H9 (cell line): ENCODE results near the gene SLC47A1. TPM values are rescaled to one million over a fixed set of nuclear protein-coding genes. Genes with fewer than 3 reads are reported as not detected.

Experiments used
- DNase-seq: peaks from one replicate; pipeline ENCODE4 v3.0.0-alpha.2; 2017
- H2AFZ ChIP-seq: one replicate; pipeline ENCODE4 v1.6.1; 2013; ENCODE audit warnings: mild to moderate bottlenecking, low read length, control low read depth, moderate library complexity
- H2AK5ac ChIP-seq: 2 replicates; pipeline ENCODE4 v1.6.1; 2013; ENCODE audit warnings: low read length, control low read depth, mixed read lengths; ENCODE audit not compliant: insufficient read length
- H2BK120ac ChIP-seq: one replicate; pipeline ENCODE4 v1.6.1; 2013; ENCODE audit warnings: low read depth, mild to moderate bottlenecking, low read length, control low read depth, inconsistent platforms; ENCODE audit not compliant: poor library complexity, severe bottlenecking
- H2BK12ac ChIP-seq: 2 replicates; pipeline ENCODE4 v1.6.1; 2013; ENCODE audit warnings: low read length, control low read depth, mixed read lengths, low read depth; ENCODE audit not compliant: insufficient read length
- H2BK15ac ChIP-seq: 2 replicates; pipeline ENCODE4 v1.6.1; 2013; ENCODE audit warnings: low read depth, low read length, control low read depth
- H2BK20ac ChIP-seq: one replicate; pipeline ENCODE4 v1.6.1; 2013; ENCODE audit warnings: low read depth, mild to moderate bottlenecking, low read length, control low read depth, inconsistent platforms; ENCODE audit not compliant: poor library complexity, severe bottlenecking
- H2BK5ac ChIP-seq: 2 replicates; pipeline ENCODE4 v1.6.1; 2013; ENCODE audit warnings: low read length, control low read depth, mixed read lengths; ENCODE audit not compliant: insufficient read length
- H3K14ac ChIP-seq: 2 replicates; pipeline ENCODE4 v1.6.1; 2013; ENCODE audit warnings: low read length, control low read depth; ENCODE audit not compliant: insufficient read depth
- H3K18ac ChIP-seq: 2 replicates; pipeline ENCODE4 v1.6.1; 2013; ENCODE audit warnings: low read depth, mild to moderate bottlenecking, mixed read lengths, low read length, control low read depth; ENCODE audit not compliant: insufficient read length
- H3K23ac ChIP-seq: 2 replicates; pipeline ENCODE4 v1.6.1; 2013; ENCODE audit warnings: low read length, control low read depth, mixed read lengths, low read depth; ENCODE audit not compliant: insufficient read length
- H3K23me2 ChIP-seq: 2 replicates; pipeline ENCODE4 v1.6.1; 2013; ENCODE audit warnings: low read depth, mild to moderate bottlenecking, mixed read lengths, low read length, control low read depth; ENCODE audit not compliant: insufficient read length, poor library complexity, severe bottlenecking
- H3K27ac ChIP-seq: 2 replicates; pipeline ENCODE4 v1.5.1; 2013; ENCODE audit warnings: low read length, control low read depth, mixed read lengths, low read depth; ENCODE audit not compliant: insufficient read length
- H3K27me3 ChIP-seq: 2 replicates; pipeline ENCODE4 v1.6.1; 2013; ENCODE audit warnings: low read length, control low read depth, inconsistent platforms; ENCODE audit not compliant: insufficient read depth
- H3K4ac ChIP-seq: 2 replicates; pipeline ENCODE4 v1.6.1; 2013; ENCODE audit warnings: low read depth, mild to moderate bottlenecking, control low read depth, inconsistent platforms, low read length, moderate library complexity
- H3K4me1 ChIP-seq: 2 replicates; pipeline ENCODE4 v1.6.1; 2013; ENCODE audit warnings: low read length, control low read depth, inconsistent platforms; ENCODE audit not compliant: insufficient read depth
- H3K4me2 ChIP-seq: 2 replicates; pipeline ENCODE4 v1.6.1; 2013; ENCODE audit warnings: low read length, control low read depth, mixed read lengths; ENCODE audit not compliant: insufficient read length, insufficient read depth
- H3K56ac ChIP-seq: 2 replicates; pipeline ENCODE4 v1.6.1; 2013; ENCODE audit warnings: low read depth, mild to moderate bottlenecking, mixed read lengths, low read length, control low read depth; ENCODE audit not compliant: insufficient read length
- H3K79me1 ChIP-seq: 2 replicates; pipeline ENCODE4 v1.6.1; 2013; ENCODE audit warnings: low read depth, mild to moderate bottlenecking, moderate library complexity, low read length, control low read depth, inconsistent platforms; ENCODE audit not compliant: insufficient read depth, poor library complexity, severe bottlenecking
- H3K79me2 ChIP-seq: 2 replicates; pipeline ENCODE4 v1.6.1; 2013; ENCODE audit warnings: low read length, control low read depth, inconsistent platforms; ENCODE audit not compliant: insufficient read depth
- H3K9ac ChIP-seq: 2 replicates; pipeline ENCODE4 v1.6.1; 2013; ENCODE audit warnings: low read length, control low read depth, mixed read lengths; ENCODE audit not compliant: insufficient read length; ENCODE audit errors: extremely low read depth
- H3K9me3 ChIP-seq: one replicate; pipeline ENCODE4 v1.6.1; 2013; ENCODE audit warnings: low read depth, low read length, inconsistent platforms; ENCODE audit not compliant: control insufficient read depth
- H3T11ph ChIP-seq: one replicate; pipeline ENCODE4 v1.6.1; 2013; ENCODE audit warnings: mild to moderate bottlenecking, low read length, control low read depth, inconsistent platforms
- H4K20me1 ChIP-seq: one replicate; pipeline ENCODE4 v1.6.1; 2013; ENCODE audit not compliant: control insufficient read depth, insufficient read length, insufficient read depth
- H4K5ac ChIP-seq: 2 replicates; pipeline ENCODE4 v1.6.1; 2013; ENCODE audit warnings: low read depth, mild to moderate bottlenecking, mixed read lengths, low read length, control low read depth; ENCODE audit not compliant: insufficient read length
- H4K8ac ChIP-seq: replicated peaks from 2 replicates; pipeline ENCODE4 v1.6.1; 2013; ENCODE audit warnings: low read length, control low read depth, mixed read lengths, low read depth; ENCODE audit not compliant: insufficient read length
- H4K91ac ChIP-seq: 2 replicates; pipeline ENCODE4 v1.6.1; 2013; ENCODE audit warnings: low read depth, mild to moderate bottlenecking, moderate library complexity, mixed read lengths, low read length, control low read depth; ENCODE audit not compliant: insufficient read length
- H3K27ac Mint-ChIP-seq, 3 experiments: 2 replicates in 2 of 3; 3 replicates in 1 of 3; pipeline ENCODE4 v1.8.0; 2020 to 2021; ENCODE audit warnings: mixed read lengths in 3 of 3, mild to moderate bottlenecking in 1 of 3, moderate library complexity in 1 of 3
- H3K27me3 Mint-ChIP-seq: 2 replicates; pipeline ENCODE4 v1.8.0; 2021; ENCODE audit warnings: low read depth, mild to moderate bottlenecking, moderate library complexity, mixed read lengths
- H3K36me3 Mint-ChIP-seq, 3 experiments: 2 replicates in 2 of 3; 3 replicates in 1 of 3; pipeline ENCODE4 v1.8.0; 2020 to 2021; ENCODE audit warnings: low read depth in 3 of 3, mixed read lengths in 3 of 3; ENCODE audit not compliant: insufficient read depth in 1 of 3
- H3K4me1 Mint-ChIP-seq, 2 experiments: 2 replicates each; pipeline ENCODE4 v1.8.0; 2020; ENCODE audit warnings: mixed read lengths in 2 of 2
- H3K4me3 Mint-ChIP-seq, 2 experiments: 2 replicates in 1 of 2; 3 replicates in 1 of 2; pipeline ENCODE4 v1.8.0; 2020 to 2021; ENCODE audit warnings: mild to moderate bottlenecking in 2 of 2, mixed read lengths in 2 of 2, moderate library complexity in 1 of 2
- H3K9me3 Mint-ChIP-seq, 2 experiments: 2 replicates in 1 of 2; 3 replicates in 1 of 2; pipeline ENCODE4 v1.8.0; 2020; ENCODE audit warnings: mild to moderate bottlenecking in 2 of 2, mixed read lengths in 2 of 2, moderate library complexity in 1 of 2
- WGBS: extraction: QIAGEN DNeasy Blood & Tissue Kit; methylation state at CpG from one replicate; pipeline ENCODE4 v1.1.7; 2013; ENCODE audit warnings: missing lambda C conversion rate, low lambda C conversion rate, mixed read lengths; ENCODE audit not compliant: insufficient read length; ENCODE audit errors: extremely low coverage; 5-methylcytosine and 5-hydroxymethylcytosine counted together
- long read RNA-seq: library from polyadenylated mRNA; unstranded; transcript quantifications from one replicate; pipeline ENCODE4 v2.0.0, GENCODE V29; 2020
- total RNA-seq: library from RNA; stranded (reverse); gene quantifications from 2 replicates; pipeline ENCODE4 v1.2.1, GENCODE V29; 2021
- TF ChIP-seq, protein P1 (sequence below): fragments of 200-600 bp; sonication (generic); conservative IDR thresholded peaks from 3 replicates; pipeline ENCODE4 v1.8.0; 2021; ENCODE audit warnings: antibody characterized with exemption, mild to moderate bottlenecking

SLC47A1 gene
- total RNA-seq: 2.0 and 4.0 TPM in 2 replicates
- long read RNA-seq, transcript SLC47A1-201 (17 exons, 3,280 nt): major isoform, 5 of 11 reads
- long read RNA-seq, partial matches to known transcripts: 0 of 11 reads
- long read RNA-seq, other reads (novel, unspliced or antisense): 6 of 11 reads

DNA sequence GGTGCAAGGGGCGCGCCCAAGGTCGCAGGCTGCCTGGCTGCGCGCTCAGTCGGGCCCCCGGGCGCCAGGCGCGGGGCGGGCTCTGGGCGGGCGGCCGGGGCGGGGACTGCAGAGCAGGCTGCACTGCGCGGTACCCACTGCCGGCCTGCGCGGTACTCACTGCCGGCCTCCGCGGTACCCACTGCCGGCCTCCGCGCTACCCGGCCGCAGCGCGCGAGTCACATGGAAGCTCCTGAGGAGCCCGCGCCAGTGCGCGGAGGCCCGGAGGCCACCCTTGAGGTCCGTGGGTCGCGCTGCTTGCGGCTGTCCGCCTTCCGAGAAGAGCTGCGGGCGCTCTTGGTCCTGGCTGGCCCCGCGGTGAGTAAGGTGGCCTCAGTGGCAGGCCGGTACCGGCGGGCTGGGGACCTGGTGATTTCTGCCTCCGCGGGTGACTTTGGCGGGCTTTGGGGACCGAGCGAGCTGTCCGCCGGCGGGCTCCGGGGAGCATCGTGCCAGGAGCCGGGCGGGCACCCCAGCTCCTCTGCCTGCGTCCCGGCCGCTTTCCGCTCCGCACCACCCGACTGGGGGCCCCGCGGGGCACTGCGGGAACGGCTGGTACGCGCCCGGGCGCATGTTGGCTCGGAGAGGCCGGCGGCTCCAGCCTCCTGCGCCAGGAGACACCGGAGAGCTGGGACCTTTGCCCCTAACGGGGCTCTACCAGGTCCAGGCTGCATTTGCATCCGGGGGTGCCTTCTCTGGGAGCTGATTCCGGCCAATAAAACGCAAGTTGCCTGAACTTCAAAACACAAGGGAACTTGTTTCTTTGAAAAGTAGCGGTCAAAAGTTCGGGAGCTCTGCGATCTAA lies at the start of gene SLC47A1:
SLC47A1 (plus strand) TSS at position 137 of the 844 bp plus-strand sequence; CDS start at position 223, 86 bp downstream.
- no CpG with 5 or more reads among the region's 87 CpGs for WGBS
- H3K23me2 ChIP-seq: peaks cover 7% of the 10 kb centered on the region
- H3K4ac ChIP-seq: no peak within 1 kb of the TSS
- H3K18ac ChIP-seq: no peak within 1 kb of the TSS
- H2BK120ac ChIP-seq: no peak within 1 kb of the TSS
- no peaks in the 10 kb centered on the region for H3K79me1 ChIP-seq
- H3K4me1 ChIP-seq: no peaks in the 10 kb centered on the region
- TF ChIP-seq, protein P1, sequence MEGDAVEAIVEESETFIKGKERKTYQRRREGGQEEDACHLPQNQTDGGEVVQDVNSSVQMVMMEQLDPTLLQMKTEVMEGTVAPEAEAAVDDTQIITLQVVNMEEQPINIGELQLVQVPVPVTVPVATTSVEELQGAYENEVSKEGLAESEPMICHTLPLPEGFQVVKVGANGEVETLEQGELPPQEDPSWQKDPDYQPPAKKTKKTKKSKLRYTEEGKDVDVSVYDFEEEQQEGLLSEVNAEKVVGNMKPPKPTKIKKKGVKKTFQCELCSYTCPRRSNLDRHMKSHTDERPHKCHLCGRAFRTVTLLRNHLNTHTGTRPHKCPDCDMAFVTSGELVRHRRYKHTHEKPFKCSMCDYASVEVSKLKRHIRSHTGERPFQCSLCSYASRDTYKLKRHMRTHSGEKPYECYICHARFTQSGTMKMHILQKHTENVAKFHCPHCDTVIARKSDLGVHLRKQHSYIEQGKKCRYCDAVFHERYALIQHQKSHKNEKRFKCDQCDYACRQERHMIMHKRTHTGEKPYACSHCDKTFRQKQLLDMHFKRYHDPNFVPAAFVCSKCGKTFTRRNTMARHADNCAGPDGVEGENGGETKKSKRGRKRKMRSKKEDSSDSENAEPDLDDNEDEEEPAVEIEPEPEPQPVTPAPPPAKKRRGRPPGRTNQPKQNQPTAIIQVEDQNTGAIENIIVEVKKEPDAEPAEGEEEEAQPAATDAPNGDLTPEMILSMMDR: no peak
- no peaks in the 10 kb centered on the region for H3K79me2 ChIP-seq
- H4K91ac ChIP-seq: no peak within 1 kb of the TSS
- H3K9ac ChIP-seq: no peak within 1 kb of the TSS
- peak; percentile 63 for DNase-seq
- Mint-ChIP-seq H3K4me1 (peaks cover 26 to 35% of the 10 kb centered on the region in 2 experiments), H3K36me3 (no peaks in the 10 kb centered on the region), H3K27ac (no peak within 1 kb of the TSS), H3K4me3 (peak within 1 kb of the TSS; percentile 60 to 78), H3K9me3 (no peaks in the 10 kb centered on the region; a peak in 1 of 5 replicates), H3K27me3 (peaks cover 48% of the 10 kb centered on the region)
- H2BK12ac ChIP-seq: no peak within 1 kb of the TSS
- no peak within 1 kb of the TSS for H3T11ph ChIP-seq
- H3K27me3 ChIP-seq: peaks cover 17% of the 10 kb centered on the region; the same call in 1 of the 2 replicates
- H2AFZ ChIP-seq: no peak within 1 kb of the TSS
- 0 out of 2 replicates have a peak within 1 kb of the TSS, but pooled peaks have one; percentile 31 for H3K14ac ChIP-seq
- H3K4me2 ChIP-seq: peak within 1 kb of the TSS; percentile 3
- no peak within 1 kb of the TSS for H2BK5ac ChIP-seq
- H2BK20ac ChIP-seq: no peak within 1 kb of the TSS
- no peaks in the 10 kb centered on the region for H3K9me3 ChIP-seq
- no peak within 1 kb of the TSS for H3K23ac ChIP-seq
- no peak within 1 kb of the TSS for H2AK5ac ChIP-seq
- H4K20me1 ChIP-seq: no peaks in the 10 kb centered on the region
- H3K27ac ChIP-seq: no peak within 1 kb of the TSS
- no peak within 1 kb of the TSS for H3K56ac ChIP-seq
- no peak within 1 kb of the TSS for H4K5ac ChIP-seq
- H4K8ac ChIP-seq: no peak within 1 kb of the TSS
- peak within 1 kb of the TSS; percentile 91; the same call in 1 of the 2 replicates for H2BK15ac ChIP-seq
